HG03108 (cell line): ENCODE results near the gene COMMD9.
A peak's percentile ranks its signal among the peaks of the same experiment; 100 is the strongest.
"Not testable (repeated sequence)": the region's sequence is repeated elsewhere in the genome, so short reads cannot be mapped to it uniquely, and the experiment has no call there.

Source experiments
- ATAC-seq: cut with Tn5 transposase; IDR thresholded peaks from one replicate; pipeline ENCODE4 v1.9.1; 2021; ENCODE audit warnings: moderate library complexity; ENCODE audit not compliant: unreplicated experiment

The COMMD9 gene

GRCh38 chr11:36289226-36289852 is at the start of gene COMMD9:
Gene COMMD9 (minus strand): TSS chr11:36289424. CDS start chr11:36289412, 12 bp downstream.
- peak; percentile 99 for ATAC-seq

GRCh38 chr11:36333897-36334296 is 44.7 kb upstream of the COMMD9 start:
- ATAC-seq: no peak

- ATAC-seq: no peak
These were observed 44.2 kb upstream of the COMMD9 start for GRCh38 chr11:36333468-36333867.

GRCh38 chr11:36330411-36330810 is 41.2 kb upstream of the COMMD9 start:
- ATAC-seq: no peak

GRCh38 chr11:36328966-36329673 is 39.9 kb upstream of the COMMD9 start:
- ATAC-seq: no peak

- ATAC-seq: peak; percentile 59
These were observed 37.5 kb upstream of the COMMD9 start for GRCh38 chr11:36326524-36327419.

GRCh38 chr11:36325403-36325802 is 36.2 kb upstream of the COMMD9 start:
- ATAC-seq: not testable (repeated sequence)

- not testable (repeated sequence) for ATAC-seq
These were observed 35.7 kb upstream of the COMMD9 start for GRCh38 chr11:36324956-36325355.

- no peak for ATAC-seq
These were observed 28.8 kb upstream of the COMMD9 start for GRCh38 chr11:36317992-36318391.

GRCh38 chr11:36316049-36316448 is 26.8 kb upstream of the COMMD9 start:
- ATAC-seq: no peak

- no peak for ATAC-seq
These were observed 25.2 kb upstream of the COMMD9 start for GRCh38 chr11:36314434-36314767.

- peak; percentile 64 for ATAC-seq
These were observed 24.7 kb upstream of the COMMD9 start for GRCh38 chr11:36313750-36314433.

GRCh38 chr11:36312611-36313472 is 23.6 kb upstream of the COMMD9 start:
- no peak for ATAC-seq

GRCh38 chr11:36311926-36312595 is 22.8 kb upstream of the COMMD9 start:
- ATAC-seq: no peak

GRCh38 chr11:36309779-36310178 is 20.6 kb upstream of the COMMD9 start:
- ATAC-seq: no peak

GRCh38 chr11:36308577-36308976 is 19.4 kb upstream of the COMMD9 start:
- ATAC-seq: no peak

- no peak for ATAC-seq
These were observed 17.7 kb upstream of the COMMD9 start for GRCh38 chr11:36306888-36307287.

GRCh38 chr11:36305047-36305446 is 15.8 kb upstream of the COMMD9 start:
- no peak for ATAC-seq

GRCh38 chr11:36304351-36304750 is 15.1 kb upstream of the COMMD9 start:
- ATAC-seq: no peak

GRCh38 chr11:36300650-36301049 is 11.4 kb upstream of the COMMD9 start:
- ATAC-seq: no peak
